ENCODE data around the gene PTGES2. TPM values are rescaled to one million over a fixed set of nuclear protein-coding genes. Genes with fewer than 3 reads are reported as not detected.

PTGES2 gene
- total and polyA plus RNA-seq, 9 of the 15 experiments (the other 6 are each of a cell fraction or from before 2014, with no cell fraction given) = 2.4 to 196 (median 90.1) TPM

- DNase-seq (ENCODE audit: extremely low read depth in 1 of 4, low spot score in 3 of 4) = peak; percentile 55 to 90 (median 61)
- WGBS (ENCODE audit: insufficient coverage, low coverage, missing lambda C conversion rate) = 11% methylated on average over 7 of the region's 7 CpGs
- Histone ChIP-seq H3K9ac (ENCODE audit: insufficient read depth in 1 of 2, low read depth in 2 of 2, low read length in 2 of 2) (peak overlapping the region; percentile 60 to 84; a peak in 3 of 4 replicates), H3K36me3 (ENCODE audit: control insufficient read depth, insufficient read depth, low read length) (peaks cover 43% of the 10 kb centered on the region; the same call in 2 of the 3 replicates), H2AFZ (ENCODE audit: low read depth, low read length) (no peak overlapping the region), H3K9me3 (replicated peaks; ENCODE audit: control insufficient read depth, insufficient read depth, low read depth, low read length) (no peaks in the 10 kb centered on the region), H3K4me3 (no peak overlapping the region), H3K27ac (ENCODE audit: extremely low read depth, low read depth, low read length) (peak overlapping the region; percentile 99), H3K27me3 (ENCODE audit: control insufficient read depth in 2 of 2, insufficient read depth in 2 of 2, low read length in 2 of 2) (no peaks in the 10 kb centered on the region), H3K79me2 (ENCODE audit: control insufficient read depth, insufficient read depth, low read length) (peaks cover 90% of the 10 kb centered on the region), H3K9me1 (ENCODE audit: control insufficient read depth, insufficient read depth, low read length) (no peaks in the 10 kb centered on the region), H3K4me1 (replicated peaks in 1 of 2; ENCODE audit: control insufficient read depth in 2 of 2, insufficient read depth in 2 of 2, low read length in 2 of 2) (peaks cover 53 to 61% of the 10 kb centered on the region in 2 experiments), H4K20me1 (replicated peaks; ENCODE audit: control insufficient read depth, insufficient read depth, low read length) (no peaks in the 10 kb centered on the region), H3K4me2 (ENCODE audit: insufficient read depth, low read length) (peak overlapping the region; percentile 59)
- POLR2A ChIA-PET = interaction anchor here (0.6 to 7.0 kb wide), 5 partner anchors 10 to 924 kb away, joined by 3 to 82 read pairs (median 8); partner anchors contain the start of genes NAIF1 and SLC25A25
- in situ Hi-C loops (cut with MboI) (no loop called here), intact Hi-C loops (cut with micrococcal nuclease) (loop anchor here (2.0 to 5.0 kb wide), 2 partner anchors 33 to 35 kb away; no protein-coding TSS in a partner anchor)
- peak; percentile 54 for ATAC-seq
- no TSS peak for BruUV-seq (replicated peaks)
- CTCF ChIA-PET (ENCODE audit: low intra/inter-chr PET ratio) = no interaction called here
- peak; percentile 90 for FAIRE-seq
- TF ChIP-seq MECOM (CRISPR knock-in tag; IDR thresholded peaks at IDR 0.05) (0 out of 2 replicates have a peak, but pooled peaks have one; percentile 62), POLR2A (conservative IDR thresholded peaks at IDR 0.05) (no peak), MAFG (tag; conservative IDR thresholded peaks at IDR 0.05) (peak; percentile 95), NFYB (IDR thresholded peaks at IDR 0.05; ENCODE audit: extremely low read depth, insufficient read length) (no peak), CSDE1 (IDR thresholded peaks at IDR 0.05) (no peak), SRSF3 (IDR thresholded peaks at IDR 0.05; ENCODE audit: insufficient read depth, low read length) (no peak), PHB2 (IDR thresholded peaks at IDR 0.05; ENCODE audit: low read depth) (no peak), MEF2D (tag; conservative IDR thresholded peaks at IDR 0.05; ENCODE audit: low read depth) (no peak), NBN (IDR thresholded peaks at IDR 0.05; ENCODE audit: low read depth) (peak; percentile 69; the same call in 1 of the 2 replicates), CTCFL (IDR thresholded peaks at IDR 0.05; ENCODE audit: borderline replicate concordance, insufficient read depth, low read depth, low read length, poor library complexity, severe bottlenecking) (no peak), ZNF507 (tag; conservative IDR thresholded peaks at IDR 0.05) (no peak), ATF1 (CRISPR knock-in tag; IDR thresholded peaks at IDR 0.05) (no peak), ATF1 (tag; IDR thresholded peaks at IDR 0.05) (no peak), MED1 (CRISPR knock-in tag; IDR thresholded peaks at IDR 0.05; ENCODE audit: borderline replicate concordance) (no peak), CHD1 (IDR thresholded peaks at IDR 0.05; ENCODE audit: low read length) (no peak), ZNF212 (CRISPR knock-in tag; IDR thresholded peaks at IDR 0.05) (no peak), ZNF431 (CRISPR knock-in tag; IDR thresholded peaks at IDR 0.05) (no peak), SMARCC2 (IDR thresholded peaks at IDR 0.05; ENCODE audit: low read depth) (peak; percentile 66; the same call in 1 of the 2 replicates), ELF4 (CRISPR knock-in tag; IDR thresholded peaks at IDR 0.05) (no peak), MXI1 (IDR thresholded peaks at IDR 0.05; ENCODE audit: low read depth, low read length) (no peak), BRD9 (IDR thresholded peaks at IDR 0.05; ENCODE audit: low read depth, partially characterized antibody) (peak; percentile 29), ZNF551 (CRISPR knock-in tag; IDR thresholded peaks at IDR 0.05) (no peak), DEAF1 (CRISPR knock-in tag; IDR thresholded peaks at IDR 0.05) (no peak)
Observed at GRCh38 chr9:128082151-128082550, 45.4 kb downstream of the PTGES2 start.
